DND-41 (cell line): Measurements from ENCODE around the gene C1QTNF12.

Experiments
- EZH2 ChIP-seq: IDR thresholded peaks from 3 replicates; pipeline ENCODE4 v1.6.1; 2012; ENCODE audit warnings: borderline replicate concordance, low read depth, mild to moderate bottlenecking, moderate library complexity, low read length, inconsistent platforms; ENCODE audit not compliant: severe bottlenecking
- TF ChIP-seq, protein P1 (sequence below): IDR thresholded peaks from 2 replicates; pipeline ENCODE4 v1.5.1; 2012; ENCODE audit warnings: borderline replicate concordance, low read length, moderate library complexity, mild to moderate bottlenecking; ENCODE audit not compliant: poor library complexity, severe bottlenecking; ENCODE audit errors: extremely low read depth

DNA sequence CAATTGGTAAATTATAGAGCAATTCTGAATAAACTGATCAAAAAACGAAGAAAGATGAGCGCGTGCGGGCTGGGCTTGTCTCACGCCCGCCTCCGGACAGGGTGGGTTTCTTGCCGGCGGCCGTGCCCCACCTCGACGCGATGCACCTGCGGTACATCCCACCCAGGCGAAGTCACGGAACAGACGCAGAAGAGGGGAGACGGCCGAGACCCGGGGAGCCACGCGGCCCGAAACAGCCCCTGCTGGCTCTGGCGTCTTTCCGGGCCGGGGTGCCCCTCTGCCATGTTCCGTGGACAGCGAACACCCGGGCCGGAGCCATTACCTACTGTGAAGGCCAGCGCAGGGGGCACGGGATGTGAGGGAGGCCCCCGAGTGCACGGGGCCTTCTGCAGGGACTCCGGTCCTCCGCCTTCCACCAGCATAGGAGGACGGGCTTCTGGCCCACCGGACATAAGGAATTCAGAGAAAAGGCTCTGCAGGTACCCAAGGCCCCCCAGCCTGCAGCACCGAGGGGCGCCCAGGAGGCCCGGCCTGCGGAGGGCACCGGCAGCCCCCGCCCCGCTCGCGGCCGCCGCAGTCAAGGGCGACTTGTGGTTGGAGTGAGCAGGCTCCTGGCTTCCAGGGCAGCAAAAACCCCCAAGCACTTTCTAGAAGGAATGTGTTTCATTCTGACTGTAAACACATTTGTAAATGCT lies 7.6 kb upstream of the C1QTNF12 start:
- TF ChIP-seq, protein P1, sequence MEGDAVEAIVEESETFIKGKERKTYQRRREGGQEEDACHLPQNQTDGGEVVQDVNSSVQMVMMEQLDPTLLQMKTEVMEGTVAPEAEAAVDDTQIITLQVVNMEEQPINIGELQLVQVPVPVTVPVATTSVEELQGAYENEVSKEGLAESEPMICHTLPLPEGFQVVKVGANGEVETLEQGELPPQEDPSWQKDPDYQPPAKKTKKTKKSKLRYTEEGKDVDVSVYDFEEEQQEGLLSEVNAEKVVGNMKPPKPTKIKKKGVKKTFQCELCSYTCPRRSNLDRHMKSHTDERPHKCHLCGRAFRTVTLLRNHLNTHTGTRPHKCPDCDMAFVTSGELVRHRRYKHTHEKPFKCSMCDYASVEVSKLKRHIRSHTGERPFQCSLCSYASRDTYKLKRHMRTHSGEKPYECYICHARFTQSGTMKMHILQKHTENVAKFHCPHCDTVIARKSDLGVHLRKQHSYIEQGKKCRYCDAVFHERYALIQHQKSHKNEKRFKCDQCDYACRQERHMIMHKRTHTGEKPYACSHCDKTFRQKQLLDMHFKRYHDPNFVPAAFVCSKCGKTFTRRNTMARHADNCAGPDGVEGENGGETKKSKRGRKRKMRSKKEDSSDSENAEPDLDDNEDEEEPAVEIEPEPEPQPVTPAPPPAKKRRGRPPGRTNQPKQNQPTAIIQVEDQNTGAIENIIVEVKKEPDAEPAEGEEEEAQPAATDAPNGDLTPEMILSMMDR: no peak
- TF ChIP-seq EZH2: no peak
